ENCODE measurements around the gene PRPH.

DNA sequence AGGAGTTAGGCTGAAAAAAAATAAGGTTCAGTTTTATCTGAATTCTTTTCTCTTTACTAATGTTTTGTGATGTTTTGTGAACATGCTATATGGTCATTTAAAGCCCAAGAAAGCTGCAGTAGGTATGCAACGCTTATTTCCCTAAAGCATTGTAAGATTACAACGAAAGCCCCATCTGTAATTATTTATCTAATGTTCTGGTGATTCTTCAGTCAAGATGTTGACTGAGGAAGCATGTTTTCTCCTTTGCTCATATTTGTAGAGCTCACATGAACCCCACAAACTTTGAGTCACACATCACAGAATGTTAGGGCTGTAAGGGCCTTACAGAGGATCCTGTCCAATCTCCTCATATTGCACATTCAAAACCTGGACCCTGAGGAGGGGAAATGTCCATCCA is 33.2 kb upstream of the PRPH start:
- TF ChIP-seq, protein P1, sequence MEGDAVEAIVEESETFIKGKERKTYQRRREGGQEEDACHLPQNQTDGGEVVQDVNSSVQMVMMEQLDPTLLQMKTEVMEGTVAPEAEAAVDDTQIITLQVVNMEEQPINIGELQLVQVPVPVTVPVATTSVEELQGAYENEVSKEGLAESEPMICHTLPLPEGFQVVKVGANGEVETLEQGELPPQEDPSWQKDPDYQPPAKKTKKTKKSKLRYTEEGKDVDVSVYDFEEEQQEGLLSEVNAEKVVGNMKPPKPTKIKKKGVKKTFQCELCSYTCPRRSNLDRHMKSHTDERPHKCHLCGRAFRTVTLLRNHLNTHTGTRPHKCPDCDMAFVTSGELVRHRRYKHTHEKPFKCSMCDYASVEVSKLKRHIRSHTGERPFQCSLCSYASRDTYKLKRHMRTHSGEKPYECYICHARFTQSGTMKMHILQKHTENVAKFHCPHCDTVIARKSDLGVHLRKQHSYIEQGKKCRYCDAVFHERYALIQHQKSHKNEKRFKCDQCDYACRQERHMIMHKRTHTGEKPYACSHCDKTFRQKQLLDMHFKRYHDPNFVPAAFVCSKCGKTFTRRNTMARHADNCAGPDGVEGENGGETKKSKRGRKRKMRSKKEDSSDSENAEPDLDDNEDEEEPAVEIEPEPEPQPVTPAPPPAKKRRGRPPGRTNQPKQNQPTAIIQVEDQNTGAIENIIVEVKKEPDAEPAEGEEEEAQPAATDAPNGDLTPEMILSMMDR (IDR thresholded peaks at IDR 0.05) = no peak
- TF ChIP-seq POLR2A (IDR thresholded peaks at IDR 0.05) = no peak

Data from lower leg skin (tissue), 3 donors.